ENCODE measurements around the gene SLC19A1.

GRCh38 chr21:45453308-45453950 is 88.8 kb downstream of the SLC19A1 start:
- TF ChIP-seq CTCF (IDR thresholded peaks at IDR 0.05 in 8 of 11, conservative IDR thresholded peaks at IDR 0.05 in 3 of 11) (no peak), POLR2A (IDR thresholded peaks at IDR 0.05) (no peak), POLR2AphosphoS5 (IDR thresholded peaks at IDR 0.05) (no peak)
